Karpas-422 (cell line): Measurements from ENCODE around the gene CITED2. TPM values are rescaled to one million over a fixed set of nuclear protein-coding genes. Genes with fewer than 3 reads are reported as not detected.

Experiments used
- DNase-seq: peaks from one replicate; pipeline ENCODE4 v3.0.0-alpha.2; 2015
- H2AFZ ChIP-seq: fragments of 200-600 bp; sonication (generic); 2 replicates; pipeline ENCODE4 v1.6.1; 2014; ENCODE audit warnings: antibody characterized with exemption, low read length, mixed read lengths
- H3K27ac ChIP-seq: fragments of 200-600 bp; sonication (generic); 2 replicates; pipeline ENCODE4 v1.5.1; 2014; ENCODE audit warnings: mild to moderate bottlenecking, low read length, moderate library complexity
- H3K27me3 ChIP-seq: fragments of 200-600 bp; sonication (generic); 2 replicates; pipeline ENCODE4 v1.6.1; 2014; ENCODE audit warnings: low read length, mixed read lengths
- H3K36me3 ChIP-seq: fragments of 200-600 bp; sonication (generic); 2 replicates; pipeline ENCODE4 v1.6.1; 2014; ENCODE audit warnings: low read length, mixed read lengths; ENCODE audit not compliant: insufficient read depth
- H3K4me1 ChIP-seq: fragments of 200-600 bp; sonication (generic); 2 replicates; pipeline ENCODE4 v1.6.1; 2014; ENCODE audit warnings: mild to moderate bottlenecking, low read length, mixed read lengths
- H3K4me2 ChIP-seq: fragments of 200-600 bp; sonication (generic); 2 replicates; pipeline ENCODE4 v1.6.1; 2014; ENCODE audit warnings: low read length, low read depth, mild to moderate bottlenecking; ENCODE audit not compliant: poor library complexity, severe bottlenecking
- H3K4me3 ChIP-seq: fragments of 200-600 bp; sonication (generic); 2 replicates; pipeline ENCODE4 v1.5.1; 2014; ENCODE audit warnings: mild to moderate bottlenecking, antibody characterized with exemption, low read length, mixed read lengths
- H3K79me2 ChIP-seq: fragments of 200-600 bp; sonication (generic); 2 replicates; pipeline ENCODE4 v1.6.1; 2014; ENCODE audit warnings: mild to moderate bottlenecking, low read length, mixed read lengths
- H3K9ac ChIP-seq: fragments of 200-600 bp; sonication (generic); 2 replicates; pipeline ENCODE4 v1.6.0; 2014; ENCODE audit warnings: low read length
- H3K9me2 ChIP-seq: fragments of 200-600 bp; sonication (generic), shearing (Covaris generic); replicated peaks from 2 replicates; pipeline ENCODE4 v1.6.0; 2014; ENCODE audit warnings: mild to moderate bottlenecking, low read length, moderate library complexity; ENCODE audit not compliant: insufficient read depth
- H3K9me3 ChIP-seq: fragments of 300-700, 200-600 bp; sonication (generic); 2 replicates; pipeline ENCODE4 v1.6.1; 2014; ENCODE audit warnings: low read length, mixed read lengths
- H4K20me1 ChIP-seq: fragments of 200-600 bp; sonication (generic); 2 replicates; pipeline ENCODE4 v1.6.1; 2014; ENCODE audit warnings: mild to moderate bottlenecking, antibody characterized with exemption, low read length, low read depth; ENCODE audit not compliant: insufficient read depth
- total RNA-seq: library from RNA; depleted of rRNA; stranded (reverse); fragments of >200 nt; shearing (Covaris generic); gene quantifications from 2 replicates; pipeline ENCODE4 v1.2.3, GENCODE V29; 2014; ENCODE audit warnings: low replicate concordance

The CITED2 gene
- total RNA-seq, 1 experiment from 2014 or later: 67.7 TPM

DNA sequence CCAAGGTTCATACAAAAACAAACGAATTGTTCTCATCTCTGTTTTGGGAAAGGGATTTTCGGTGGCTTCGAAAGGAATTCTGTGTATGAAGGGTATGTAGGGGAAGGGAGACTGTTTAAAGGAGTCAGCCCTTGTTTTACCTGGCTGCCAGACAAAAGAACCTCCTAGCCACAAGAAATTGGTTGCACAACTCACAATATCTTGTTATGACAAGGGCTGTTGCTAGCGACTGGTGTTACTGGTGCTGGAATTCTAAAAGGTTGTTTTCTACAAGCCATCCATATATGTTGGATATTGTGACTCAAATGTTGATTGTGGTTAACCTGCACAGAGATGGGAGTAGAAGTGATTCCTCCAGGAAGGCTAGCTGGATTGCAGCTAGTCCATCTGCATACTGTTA, 34.6 kb upstream of the CITED2 start:
- H3K27ac ChIP-seq: no peak overlapping the region
- no peak overlapping the region for H3K9ac ChIP-seq
- H3K36me3 ChIP-seq: no peaks in the 10 kb centered on the region
- H3K9me2 ChIP-seq: no peaks in the 10 kb centered on the region
- H3K79me2 ChIP-seq: no peaks in the 10 kb centered on the region
- H2AFZ ChIP-seq: no peak overlapping the region
- H3K9me3 ChIP-seq: no peaks in the 10 kb centered on the region
- H4K20me1 ChIP-seq: no peaks in the 10 kb centered on the region
- H3K4me1 ChIP-seq: no peaks in the 10 kb centered on the region
- no peak for DNase-seq
- H3K27me3 ChIP-seq: no peaks in the 10 kb centered on the region
- H3K4me3 ChIP-seq: no peak overlapping the region
- H3K4me2 ChIP-seq: no peak overlapping the region

DNA sequence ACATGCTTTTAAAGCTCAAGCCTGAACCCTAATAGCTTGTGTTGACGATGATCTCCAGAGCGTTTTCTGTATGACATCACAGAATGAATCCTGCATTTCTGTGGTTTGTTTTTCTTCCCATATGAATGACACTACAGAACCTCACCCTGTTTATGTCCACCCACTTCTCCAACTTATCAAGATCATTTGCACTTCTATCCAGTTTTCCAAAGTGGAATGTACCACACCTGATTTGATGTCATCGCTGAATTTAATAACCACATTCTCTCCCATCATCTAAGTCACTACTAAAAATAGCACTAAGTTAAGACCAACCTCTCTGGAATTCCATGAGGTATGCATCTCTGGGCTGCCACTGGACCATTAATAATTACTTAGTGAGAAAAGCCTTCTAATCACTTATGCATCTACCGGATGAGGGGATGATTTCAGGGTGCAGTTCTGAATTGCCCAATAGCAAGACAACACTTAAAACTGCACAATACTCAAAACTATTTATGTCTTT, 33.3 kb upstream of the CITED2 start:
- Histone ChIP-seq H3K9me2 (no peaks in the 10 kb centered on the region), H3K4me2 (no peak overlapping the region), H3K9me3 (no peaks in the 10 kb centered on the region), H3K4me3 (no peak overlapping the region), H3K27me3 (no peaks in the 10 kb centered on the region), H3K4me1 (no peaks in the 10 kb centered on the region), H2AFZ (no peak overlapping the region), H3K36me3 (no peaks in the 10 kb centered on the region), H4K20me1 (no peaks in the 10 kb centered on the region), H3K9ac (no peak overlapping the region), H3K27ac (no peak overlapping the region), H3K79me2 (no peaks in the 10 kb centered on the region)
- DNase-seq: no peak

DNA sequence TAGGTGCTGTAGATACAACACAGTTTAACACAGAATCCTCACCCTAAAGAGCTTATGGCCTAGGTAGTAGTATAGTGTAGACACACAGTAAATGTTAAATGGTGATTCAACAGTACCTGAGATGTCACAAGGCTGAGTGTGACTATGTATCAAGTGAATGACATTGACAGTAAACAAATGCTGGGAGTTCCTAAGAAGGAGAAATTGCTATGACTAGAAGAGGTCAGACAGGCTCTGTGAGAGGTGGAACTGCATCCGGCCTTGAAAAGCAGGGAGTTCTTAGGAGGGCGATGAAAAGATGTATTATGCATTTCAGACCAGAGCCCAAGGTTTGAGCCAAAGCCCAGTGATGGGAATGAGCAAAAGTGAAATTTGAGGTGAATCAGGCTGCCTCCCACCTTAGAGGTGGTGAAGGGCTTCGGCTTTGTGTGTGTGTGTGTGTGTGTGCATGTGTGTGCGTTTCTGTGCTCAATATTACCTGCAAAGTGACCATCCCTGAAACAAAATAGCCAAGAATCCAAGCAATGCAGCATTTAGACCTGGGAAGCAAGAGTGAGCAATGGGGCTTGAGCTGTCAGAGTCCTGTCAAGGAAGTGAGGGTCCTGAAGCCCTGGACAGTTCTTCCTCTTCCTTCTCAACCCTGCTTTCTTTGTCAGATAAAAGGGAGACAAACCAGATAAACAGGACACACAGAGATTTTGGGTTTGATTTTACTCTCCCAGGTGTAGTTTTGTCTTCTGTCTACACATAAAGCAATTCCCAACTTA, 32.3 kb upstream of the CITED2 start:
- Histone ChIP-seq H3K9ac (no peak overlapping the region), H3K27ac (no peak overlapping the region), H3K27me3 (no peaks in the 10 kb centered on the region), H3K4me1 (no peaks in the 10 kb centered on the region), H3K4me3 (no peak overlapping the region), H3K9me2 (no peaks in the 10 kb centered on the region), H3K79me2 (no peaks in the 10 kb centered on the region), H4K20me1 (no peaks in the 10 kb centered on the region), H3K4me2 (no peak overlapping the region), H3K9me3 (no peaks in the 10 kb centered on the region), H3K36me3 (no peaks in the 10 kb centered on the region), H2AFZ (no peak overlapping the region)
- no peak for DNase-seq

DNA sequence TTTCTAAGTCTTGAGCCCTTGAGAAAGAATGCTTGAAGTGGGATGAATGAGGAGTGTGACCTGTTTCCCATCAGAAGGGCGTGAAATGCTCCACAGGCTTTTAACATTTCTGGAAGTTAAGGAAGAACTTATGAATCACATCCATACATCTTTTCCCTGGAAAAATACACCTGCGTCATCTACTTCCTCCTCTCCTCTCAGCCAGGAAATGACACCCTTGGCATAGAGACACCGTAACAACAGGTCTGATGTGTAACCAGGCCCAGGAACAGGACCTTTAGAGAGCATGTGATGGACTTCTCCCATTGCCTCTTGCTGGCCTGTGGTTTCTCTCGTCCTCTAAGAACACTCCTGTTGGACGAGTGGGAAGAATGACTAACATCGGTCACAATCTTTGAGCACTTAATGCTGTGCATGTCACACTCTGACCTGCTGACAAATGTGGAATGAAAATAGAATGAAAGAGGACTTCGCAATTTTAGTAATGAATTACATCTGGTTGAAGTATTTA, 28.5 kb upstream of the CITED2 start:
- no peak for DNase-seq
- Histone ChIP-seq H3K36me3 (no peaks in the 10 kb centered on the region), H3K4me3 (no peak overlapping the region), H3K27me3 (no peaks in the 10 kb centered on the region), H3K79me2 (no peaks in the 10 kb centered on the region), H3K9ac (no peak overlapping the region), H4K20me1 (no peaks in the 10 kb centered on the region), H3K27ac (no peak overlapping the region), H3K4me2 (no peak overlapping the region), H3K4me1 (no peaks in the 10 kb centered on the region), H3K9me2 (no peaks in the 10 kb centered on the region), H2AFZ (no peak overlapping the region), H3K9me3 (no peaks in the 10 kb centered on the region)

DNA sequence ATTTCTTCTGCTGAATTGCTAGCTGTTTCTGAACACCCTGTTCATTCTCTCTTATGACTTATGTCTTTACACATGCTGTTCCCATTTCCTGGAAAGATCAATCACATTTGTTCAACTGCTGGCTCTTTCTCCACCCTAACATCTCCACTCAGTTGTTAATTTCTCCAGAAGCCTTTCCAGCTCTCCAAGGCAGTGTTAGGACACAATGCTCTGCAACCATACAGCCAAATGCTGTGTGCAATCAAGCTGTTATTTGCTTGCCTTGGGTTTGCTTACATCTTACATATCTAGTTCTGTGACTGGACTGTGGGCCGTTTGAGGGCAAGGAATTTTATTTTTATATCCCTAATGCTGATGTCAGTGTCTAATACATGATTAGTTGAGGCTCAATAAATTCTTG, 24.2 kb upstream of the CITED2 start:
- no peaks in the 10 kb centered on the region for H3K79me2 ChIP-seq
- no peak overlapping the region for H2AFZ ChIP-seq
- no peak overlapping the region for H3K9ac ChIP-seq
- H4K20me1 ChIP-seq: no peaks in the 10 kb centered on the region
- H3K9me2 ChIP-seq: no peaks in the 10 kb centered on the region
- H3K4me3 ChIP-seq: no peak overlapping the region
- H3K27ac ChIP-seq: no peak overlapping the region
- no peak overlapping the region for H3K4me2 ChIP-seq
- H3K9me3 ChIP-seq: no peaks in the 10 kb centered on the region
- DNase-seq: no peak
- no peaks in the 10 kb centered on the region for H3K36me3 ChIP-seq
- H3K4me1 ChIP-seq: no peaks in the 10 kb centered on the region
- no peaks in the 10 kb centered on the region for H3K27me3 ChIP-seq

DNA sequence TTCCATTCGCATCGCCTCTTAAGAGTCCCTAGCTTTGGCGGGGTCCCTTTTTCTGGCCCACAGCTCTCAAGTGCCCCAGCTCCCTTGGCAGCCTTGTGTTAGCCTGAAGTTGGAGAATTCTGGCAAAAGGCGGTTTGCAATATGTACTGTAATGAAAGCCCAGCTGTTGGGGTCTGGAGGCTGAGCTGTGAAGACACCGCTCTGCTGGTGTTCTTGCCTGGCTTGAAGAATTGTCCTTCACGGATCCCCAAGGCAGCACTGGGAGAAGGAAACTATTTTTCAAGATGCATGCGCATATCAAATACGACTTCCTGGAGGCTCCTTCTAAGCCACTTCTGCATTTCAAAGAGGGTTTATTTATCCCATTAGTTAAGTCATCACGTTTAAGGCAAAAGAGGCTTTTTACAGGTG, 21.4 kb upstream of the CITED2 start:
- H2AFZ ChIP-seq: no peak overlapping the region
- no peak overlapping the region for H3K27ac ChIP-seq
- no peaks in the 10 kb centered on the region for H3K9me2 ChIP-seq
- H4K20me1 ChIP-seq: no peaks in the 10 kb centered on the region
- no peaks in the 10 kb centered on the region for H3K79me2 ChIP-seq
- H3K27me3 ChIP-seq: no peaks in the 10 kb centered on the region
- no peak overlapping the region for H3K9ac ChIP-seq
- no peak for DNase-seq
- H3K9me3 ChIP-seq: no peaks in the 10 kb centered on the region
- H3K4me1 ChIP-seq: peaks cover 15% of the 10 kb centered on the region
- no peak overlapping the region for H3K4me3 ChIP-seq
- H3K4me2 ChIP-seq: no peak overlapping the region
- H3K36me3 ChIP-seq: no peaks in the 10 kb centered on the region

DNA sequence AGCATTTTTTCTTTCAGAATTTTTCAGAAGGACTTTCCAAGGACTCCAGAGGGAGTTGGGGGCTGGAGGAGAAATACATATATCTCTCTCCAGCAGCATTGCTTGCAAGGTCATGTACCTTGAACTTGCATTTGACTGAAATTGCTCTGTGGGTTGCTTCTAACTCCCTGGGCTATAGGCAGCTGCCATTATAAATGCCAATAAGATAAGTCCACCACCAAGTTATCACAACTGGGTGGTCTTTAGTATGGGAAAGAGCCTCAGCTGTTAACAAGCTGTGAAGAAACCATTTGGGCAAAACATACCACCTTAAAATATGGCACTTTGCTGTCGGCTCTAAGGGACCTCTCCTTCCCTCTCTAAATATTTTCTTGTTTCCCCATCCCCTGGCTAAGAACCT, 20.9 kb upstream of the CITED2 start:
- DNase-seq: no peak
- H3K27me3 ChIP-seq: no peaks in the 10 kb centered on the region
- H4K20me1 ChIP-seq: no peaks in the 10 kb centered on the region
- no peak overlapping the region for H3K9ac ChIP-seq
- H3K36me3 ChIP-seq: no peaks in the 10 kb centered on the region
- H3K4me3 ChIP-seq: no peak overlapping the region
- no peak overlapping the region for H3K27ac ChIP-seq
- no peaks in the 10 kb centered on the region for H3K9me2 ChIP-seq
- no peak overlapping the region for H2AFZ ChIP-seq
- H3K4me2 ChIP-seq: no peak overlapping the region
- H3K79me2 ChIP-seq: no peaks in the 10 kb centered on the region
- no peaks in the 10 kb centered on the region for H3K9me3 ChIP-seq
- H3K4me1 ChIP-seq: peaks cover 15% of the 10 kb centered on the region

DNA sequence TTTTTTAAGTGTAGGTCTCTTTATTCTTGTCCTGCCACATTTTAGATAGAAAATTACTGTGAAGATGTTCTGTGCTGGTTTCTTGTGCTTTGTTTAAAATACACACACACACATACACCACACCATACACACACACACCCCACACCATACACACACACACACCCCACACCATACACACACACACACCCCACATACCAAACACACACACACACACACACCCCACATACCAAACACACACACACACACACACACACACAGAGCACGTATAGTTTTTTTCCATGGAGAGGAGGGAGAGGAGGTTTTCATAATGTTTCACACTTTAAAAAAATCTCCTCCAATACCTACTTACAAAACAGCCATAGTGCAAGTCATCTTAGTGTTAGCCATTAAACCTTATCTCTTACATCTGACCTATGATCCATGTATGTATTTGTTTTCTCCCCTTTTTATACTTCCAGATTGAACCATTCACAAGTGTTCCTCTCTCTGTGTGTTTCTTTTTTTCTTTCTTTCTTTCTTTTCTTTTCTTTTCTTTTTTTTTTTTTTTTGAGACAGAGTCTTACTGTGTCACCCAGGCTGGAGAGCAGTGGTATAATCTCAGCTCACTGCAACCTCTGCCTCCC, 19.7 kb upstream of the CITED2 start:
- no peaks in the 10 kb centered on the region for H3K9me2 ChIP-seq
- peaks cover 15% of the 10 kb centered on the region for H3K4me1 ChIP-seq
- H3K27me3 ChIP-seq: no peaks in the 10 kb centered on the region
- no peak overlapping the region for H2AFZ ChIP-seq
- H3K9me3 ChIP-seq: no peaks in the 10 kb centered on the region
- DNase-seq: no peak
- no peak overlapping the region for H3K4me2 ChIP-seq
- no peak overlapping the region for H3K4me3 ChIP-seq
- H3K9ac ChIP-seq: no peak overlapping the region
- no peak overlapping the region for H3K27ac ChIP-seq
- no peaks in the 10 kb centered on the region for H4K20me1 ChIP-seq
- no peaks in the 10 kb centered on the region for H3K36me3 ChIP-seq
- H3K79me2 ChIP-seq: no peaks in the 10 kb centered on the region
